HepG2 (cell line): ENCODE data around the gene DDAH2. TPM values are rescaled to one million over a fixed set of nuclear protein-coding genes. Genes with fewer than 3 reads are reported as not detected.

Experiments used
- ELK4 ChIP-seq: sonication (generic); formaldehyde crosslinking; IDR thresholded peaks from 2 replicates; pipeline ENCODE4 v1.9.0; 2021; ENCODE audit warnings: missing genetic modification reagents, borderline replicate concordance
- IKZF5 ChIP-seq: IDR thresholded peaks from 2 replicates; pipeline ENCODE4 v1.6.1; 2018; ENCODE audit warnings: missing genetic modification reagents, mild to moderate bottlenecking, missing compliant biosample characterization
- PBX3 ChIP-seq: sonication (generic); formaldehyde crosslinking; IDR thresholded peaks from 2 replicates; pipeline ENCODE4 v1.8.1; 2023; ENCODE audit warnings: missing genetic modification reagents, inconsistent platforms, borderline replicate concordance
- RERE ChIP-seq: IDR thresholded peaks from 2 replicates; pipeline ENCODE4 v1.6.1; 2016; ENCODE audit warnings: low read depth, missing genetic modification reagents, missing compliant biosample characterization
- SNAI1 ChIP-seq: sonication (generic); formaldehyde crosslinking; IDR thresholded peaks from 2 replicates; pipeline ENCODE4 v1.5.0; 2020; ENCODE audit warnings: mild to moderate bottlenecking, missing genetic modification reagents, borderline replicate concordance
- THYN1 ChIP-seq: sonication (generic); formaldehyde crosslinking; IDR thresholded peaks from 2 replicates; pipeline ENCODE4 v1.8.1; 2023; ENCODE audit warnings: low read depth, mild to moderate bottlenecking, moderate library complexity, missing genetic modification reagents, borderline replicate concordance
- ZBTB26 ChIP-seq: IDR thresholded peaks from 2 replicates; pipeline ENCODE4 v1.6.1; 2016; ENCODE audit warnings: missing compliant biosample characterization, missing genetic modification reagents, borderline replicate concordance
- ZBTB34 ChIP-seq: sonication (generic); formaldehyde crosslinking; IDR thresholded peaks from 2 replicates; pipeline ENCODE4 v1.8.0; 2022; ENCODE audit warnings: mild to moderate bottlenecking, missing genetic modification reagents
- ZNF280B ChIP-seq: sonication (generic); formaldehyde crosslinking; IDR thresholded peaks from 2 replicates; pipeline ENCODE4 v1.5.0; 2020; ENCODE audit warnings: missing genetic modification reagents, mild to moderate bottlenecking, borderline replicate concordance
- ZNF552 ChIP-seq: sonication (generic); formaldehyde crosslinking; IDR thresholded peaks from 2 replicates; pipeline ENCODE4 v1.9.0; 2022; ENCODE audit warnings: missing genetic modification reagents, mild to moderate bottlenecking, borderline replicate concordance
- ZNF562 ChIP-seq: sonication (generic); formaldehyde crosslinking; IDR thresholded peaks from 2 replicates; pipeline ENCODE4 v1.8.0; 2022; ENCODE audit warnings: missing genetic modification reagents, borderline replicate concordance
- ZNF768 ChIP-seq: sonication (generic); formaldehyde crosslinking; IDR thresholded peaks from 2 replicates; pipeline ENCODE4 v1.4.0; 2020; ENCODE audit warnings: missing genetic modification reagents
- polyA plus RNA-seq, 8 experiments: library from polyadenylated mRNA; depleted of rRNA in 3 of 8; stranded (reverse) in 7 of 8; unstranded in 1 of 8; fragments of >200 nt; fragmentation: Illumina TruSeq in 4 of 8; extraction: Trizol in 4 of 8; gene quantifications; 2 replicates each; pipeline versions ENCODE4 v1.2.1 to v1.2.3, GENCODE V29; 2011 to 2016; ENCODE audit warnings: low read depth in 4 of 8, missing spikeins in 1 of 8, mixed read lengths in 1 of 8; ENCODE audit not compliant: insufficient read depth in 1 of 8
- total RNA-seq, 5 experiments: library from RNA; depleted of rRNA; stranded (reverse); fragments of >200 nt; fragmentation: Illumina TruSeq; extraction: Trizol; gene quantifications; 2 replicates each; pipeline ENCODE4 v1.2.3, GENCODE V29; 2016; ENCODE audit warnings: low read depth in 1 of 5

DDAH2 gene
- total and polyA plus RNA-seq, 2 of the 13 experiments (the other 11 are each of a cell fraction or from before 2014, with no cell fraction given), result 16.4 to 21.1 TPM

- TF ChIP-seq PBX3 (CRISPR knock-in tag) (no peak), IKZF5 (CRISPR knock-in tag) (peak; percentile 88), SNAI1 (peak; percentile 99), ZNF562 (CRISPR knock-in tag) (peak; percentile 96), ZBTB26 (CRISPR knock-in tag) (peak; percentile 88), THYN1 (CRISPR knock-in tag) (peak; percentile 24; the same call in 1 of the 2 replicates), RERE (peak; percentile 15), ZNF552 (CRISPR knock-in tag) (peak; percentile 99), ZNF768 (peak; percentile 45; the same call in 1 of the 2 replicates), ZNF280B (peak; percentile 99), ELK4 (CRISPR knock-in tag) (peak; percentile 24; the same call in 1 of the 2 replicates), ZBTB34 (peak; percentile 96)
These were observed 10.7 kb upstream of the DDAH2 start, which contains the start of gene MSH5 (continued) for GRCh38 chr6:31739639-31740396.
